ENCODE measurements around the gene SND1.

SND1 gene

DNA sequence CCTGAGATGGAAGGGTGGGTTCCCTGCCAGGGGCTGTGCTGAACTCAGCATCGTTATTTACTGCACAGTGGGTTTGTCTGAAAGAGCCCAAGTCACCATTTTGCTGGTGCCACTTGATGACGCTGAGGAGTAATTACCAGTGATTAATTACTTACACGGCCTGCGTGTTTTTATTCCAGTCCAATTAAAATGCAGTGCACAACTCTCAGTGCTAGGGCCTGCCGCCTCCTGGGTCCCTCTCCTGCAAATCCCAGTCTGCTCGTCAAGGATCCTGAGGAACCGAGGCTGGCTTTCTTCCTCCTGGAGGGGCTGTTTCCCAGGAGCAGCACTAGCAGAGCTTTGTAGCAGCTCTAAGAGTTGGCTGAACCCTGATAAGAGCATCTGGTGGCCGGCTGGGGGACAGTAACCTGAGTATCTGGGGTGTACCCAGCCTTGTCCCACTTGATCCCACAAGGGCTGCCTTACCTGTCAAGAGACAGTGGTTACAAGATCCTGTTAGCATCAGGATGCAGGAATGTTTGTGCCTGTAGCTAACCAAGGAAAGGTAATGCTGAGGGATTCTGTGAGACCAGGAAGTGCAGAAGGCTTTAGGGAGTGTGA lies 424.3 kb downstream of the SND1 start:
- no peak overlapping the region for H3K4me3 ChIP-seq (ENCODE audit: low read length)
- DNase-seq (ENCODE audit: low read depth) = no peak
- TF ChIP-seq, protein P1, sequence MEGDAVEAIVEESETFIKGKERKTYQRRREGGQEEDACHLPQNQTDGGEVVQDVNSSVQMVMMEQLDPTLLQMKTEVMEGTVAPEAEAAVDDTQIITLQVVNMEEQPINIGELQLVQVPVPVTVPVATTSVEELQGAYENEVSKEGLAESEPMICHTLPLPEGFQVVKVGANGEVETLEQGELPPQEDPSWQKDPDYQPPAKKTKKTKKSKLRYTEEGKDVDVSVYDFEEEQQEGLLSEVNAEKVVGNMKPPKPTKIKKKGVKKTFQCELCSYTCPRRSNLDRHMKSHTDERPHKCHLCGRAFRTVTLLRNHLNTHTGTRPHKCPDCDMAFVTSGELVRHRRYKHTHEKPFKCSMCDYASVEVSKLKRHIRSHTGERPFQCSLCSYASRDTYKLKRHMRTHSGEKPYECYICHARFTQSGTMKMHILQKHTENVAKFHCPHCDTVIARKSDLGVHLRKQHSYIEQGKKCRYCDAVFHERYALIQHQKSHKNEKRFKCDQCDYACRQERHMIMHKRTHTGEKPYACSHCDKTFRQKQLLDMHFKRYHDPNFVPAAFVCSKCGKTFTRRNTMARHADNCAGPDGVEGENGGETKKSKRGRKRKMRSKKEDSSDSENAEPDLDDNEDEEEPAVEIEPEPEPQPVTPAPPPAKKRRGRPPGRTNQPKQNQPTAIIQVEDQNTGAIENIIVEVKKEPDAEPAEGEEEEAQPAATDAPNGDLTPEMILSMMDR (conservative IDR thresholded peaks at IDR 0.05; ENCODE audit: low read length) = no peak

DNA sequence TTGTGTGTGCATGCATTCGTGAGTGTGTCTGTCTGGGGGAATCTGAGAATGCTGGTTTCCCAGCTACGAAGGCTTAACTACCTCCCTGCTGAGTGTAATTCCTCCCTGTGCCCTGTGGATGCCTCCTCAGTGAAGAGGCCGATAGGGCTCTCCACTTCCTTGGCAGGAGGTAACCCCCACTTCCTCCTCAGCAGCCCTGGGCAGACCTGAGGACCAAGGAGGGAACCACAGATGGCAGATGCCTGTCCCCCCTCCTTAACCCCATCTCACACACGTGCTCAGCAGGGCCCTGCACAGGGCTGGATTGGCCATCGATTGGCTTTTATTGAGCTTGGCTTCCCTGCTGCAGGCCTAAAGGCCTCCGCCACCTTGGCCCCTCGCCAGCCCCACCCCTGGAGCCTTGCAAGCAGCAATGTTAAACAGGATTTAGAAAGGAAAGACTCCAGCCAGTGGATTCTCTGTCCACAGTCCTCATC lies 424.8 kb downstream of the SND1 start:
- DNase-seq (ENCODE audit: low read depth) = no peak
- TF ChIP-seq, protein P1 (conservative IDR thresholded peaks at IDR 0.05; ENCODE audit: low read length) = no peak
- H3K4me3 ChIP-seq (ENCODE audit: low read length) = no peak overlapping the region

DNA sequence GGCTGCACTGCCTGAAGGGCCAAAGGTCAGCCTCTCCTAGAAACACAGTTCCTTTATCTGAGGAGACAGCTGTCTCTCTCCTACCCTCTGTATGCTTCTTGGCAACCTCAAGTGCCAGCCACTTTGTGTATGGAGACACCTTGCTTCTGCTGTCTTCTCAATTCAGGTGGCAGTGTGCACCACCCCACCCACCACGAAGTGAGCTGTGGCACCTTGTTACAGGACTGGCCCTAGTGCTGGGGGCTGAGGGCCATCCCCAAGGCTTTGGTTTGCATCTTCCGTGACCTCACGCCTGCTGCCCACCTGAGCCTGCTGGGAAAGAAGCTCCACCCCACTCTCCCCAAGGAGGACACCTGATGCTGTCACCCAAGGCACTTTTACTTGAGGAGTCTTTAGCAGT lies 426.3 kb downstream of the SND1 start:
- TF ChIP-seq, protein P1 (conservative IDR thresholded peaks at IDR 0.05; ENCODE audit: low read length) = no peak
- DNase-seq (ENCODE audit: low read depth) = no peak
- no peak overlapping the region for H3K4me3 ChIP-seq (ENCODE audit: low read length)

DNA sequence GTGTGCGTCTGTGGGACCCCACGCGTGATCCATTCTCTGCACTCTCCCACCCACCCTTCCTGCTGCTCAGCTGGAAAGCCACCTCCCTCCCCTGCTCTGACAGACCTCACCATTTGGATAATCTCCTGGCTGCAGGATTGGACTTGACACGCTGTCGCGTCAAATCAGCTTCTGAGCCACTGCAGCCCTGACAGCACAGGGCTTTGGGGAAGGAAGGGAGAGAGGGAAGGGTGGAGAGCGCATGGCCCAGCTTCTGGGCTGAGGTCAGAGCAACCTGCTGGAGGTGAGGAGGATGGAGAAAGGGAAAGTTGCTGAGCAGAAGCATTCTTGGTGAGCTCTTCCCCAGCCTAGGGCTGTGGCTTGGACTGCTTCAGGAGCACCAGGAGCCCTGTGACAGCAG lies 428.2 kb downstream of the SND1 start:
- DNase-seq (ENCODE audit: low read depth) = no peak
- no peak overlapping the region for H3K4me3 ChIP-seq (ENCODE audit: low read length)
- TF ChIP-seq, protein P1 (conservative IDR thresholded peaks at IDR 0.05; ENCODE audit: low read length) = no peak

DNA sequence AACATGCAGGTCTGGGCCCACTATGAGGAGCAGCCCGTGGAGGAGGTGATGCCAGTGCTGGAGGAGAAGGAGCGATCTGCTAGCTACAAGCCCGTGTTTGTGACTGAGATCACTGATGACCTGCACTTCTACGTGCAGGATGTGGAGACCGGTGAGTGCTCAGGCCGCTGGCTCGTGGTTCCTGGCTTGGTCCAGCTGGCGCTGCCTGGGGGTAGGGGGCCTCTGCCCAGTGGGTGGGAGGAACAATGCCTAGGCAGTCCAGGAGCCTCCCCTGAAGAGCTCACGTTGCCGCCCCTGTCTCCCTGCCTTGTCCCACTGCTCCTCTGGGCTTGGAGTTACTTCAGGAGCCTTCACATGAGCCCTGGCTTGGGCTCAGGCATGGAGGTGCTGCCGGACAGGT lies 429.4 kb downstream of the SND1 start:
- H3K4me3 ChIP-seq (ENCODE audit: low read length) = no peak overlapping the region
- DNase-seq (ENCODE audit: low read depth) = no peak

DNA sequence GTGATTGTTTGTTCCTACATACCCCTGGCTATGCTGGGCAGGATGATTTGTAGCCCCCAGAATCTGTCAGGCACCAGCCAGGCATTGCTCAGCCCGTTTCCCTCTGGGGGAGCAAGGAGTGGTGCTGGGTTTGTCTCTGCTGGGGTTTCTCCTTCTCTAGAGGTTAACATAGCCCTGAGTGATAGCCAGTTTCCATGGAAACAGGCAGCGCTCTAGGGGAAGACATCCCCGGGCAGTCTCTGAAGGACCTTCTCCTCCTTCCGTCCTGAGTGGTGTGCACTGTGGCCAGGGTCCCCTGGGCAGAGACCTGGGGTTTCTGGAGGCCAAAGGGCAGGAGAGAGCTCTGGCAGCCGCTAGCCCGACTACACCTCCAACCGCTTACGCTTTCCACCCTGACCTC lies 429.8 kb downstream of the SND1 start:
- DNase-seq (ENCODE audit: low read depth) = no peak
- TF ChIP-seq, protein P1 (conservative IDR thresholded peaks at IDR 0.05; ENCODE audit: low read length) = no peak
- no peak overlapping the region for H3K4me3 ChIP-seq (ENCODE audit: low read length)

More for the DNA sequence above, 429.4 kb downstream of the SND1 start:
- TF ChIP-seq, protein P1 (conservative IDR thresholded peaks at IDR 0.05; ENCODE audit: low read length) = no peak

DNA sequence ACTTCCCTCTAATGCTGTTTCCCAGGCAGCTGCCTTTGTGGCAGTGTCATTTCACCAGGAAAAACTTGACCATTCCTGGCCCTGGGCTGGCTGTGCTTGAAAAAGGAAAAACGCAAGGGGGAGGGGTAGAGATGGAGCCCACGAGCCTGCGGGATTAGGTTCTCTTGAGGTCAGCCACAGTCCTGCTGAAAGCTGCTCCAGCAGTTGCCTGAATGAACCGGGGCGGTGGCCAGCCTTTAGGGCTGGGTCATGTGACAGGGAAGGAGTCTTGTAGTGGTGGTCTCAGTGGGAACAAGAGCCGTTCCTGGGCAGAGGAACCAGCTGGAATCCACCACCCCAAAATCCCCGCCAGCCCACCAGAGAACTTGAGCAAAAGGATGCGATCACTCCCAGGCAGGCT lies 430.4 kb downstream of the SND1 start:
- H3K4me3 ChIP-seq (ENCODE audit: low read length) = no peak overlapping the region
- DNase-seq (ENCODE audit: low read depth) = no peak
- TF ChIP-seq, protein P1 (conservative IDR thresholded peaks at IDR 0.05; ENCODE audit: low read length) = no peak
